GM12878 (cell line): Measurements from ENCODE around the gene DDX10. TPM values are rescaled to one million over a fixed set of nuclear protein-coding genes. Genes with fewer than 3 reads are reported as not detected.

Experiments used
- ATAC-seq: fragments of 200-7000 bp; cut with Tn5 transposase; 3 replicates; pipeline ENCODE4 v1.9.1; 2020; ENCODE audit warnings: mild to moderate bottlenecking, moderate library complexity
- BruUV-seq: library from RNA; stranded (reverse); fragments of 400-500 nt; replicated peaks from 2 replicates; lab custom pipeline; 2021; lab: Mats Ljungman, UMichigan
- CTCF ChIA-PET: fragments of 300-600 bp; sonication (Branson Sonifier 250); formaldehyde crosslinking; extraction: SDS; loops from one replicate; lab custom pipeline; 2021; ENCODE audit warnings: inconsistent platforms; lab: Yijun Ruan, JAX
- POLR2A ChIA-PET: fragments of 350-600 bp; formaldehyde crosslinking; extraction: SDS; loops from one replicate; lab custom pipeline; 2021; ENCODE audit warnings: inconsistent platforms; lab: Charles Lee
- RAD21 ChIA-PET: fragments of 300-600 bp; sonication (Branson Sonifier 250); formaldehyde crosslinking; loops from one replicate; lab custom pipeline; 2023; ENCODE audit warnings: antibody characterized with exemption; ENCODE audit not compliant: unreplicated experiment; lab: Charles Lee
- SMC1A ChIA-PET: fragments of 300-600 bp; sonication (Branson Sonifier 250); formaldehyde crosslinking; loops from one replicate; lab custom pipeline; 2023; ENCODE audit not compliant: unreplicated experiment, uncharacterized antibody; lab: Charles Lee
- DNase-seq: peaks from one replicate; pipeline ENCODE4 v3.0.0-alpha.2; 2011; ENCODE audit warnings: low read depth, low spot score
- FAIRE-seq: peaks from 3 replicates; lab custom pipeline; 2011; peaks lifted over from hg19 to GRCh38; lab: Jason Lieb, UNC
- H2AFZ ChIP-seq: 2 replicates; pipeline ENCODE4 v1.6.0; 2011; ENCODE audit warnings: low read depth, low read length, control low read depth; ENCODE audit not compliant: control insufficient read depth
- H3K27ac ChIP-seq: 2 replicates; pipeline ENCODE4 v1.5.1; 2011; ENCODE audit warnings: control low read depth; ENCODE audit not compliant: control insufficient read depth, insufficient read depth
- H3K27me3 ChIP-seq, 2 experiments: replicated peaks in 1 of 2; 2 replicates each; pipeline versions ENCODE4 v1.6.0 to v1.6.1; 2011; ENCODE audit warnings: low read length in 1 of 2; ENCODE audit not compliant: control insufficient read depth in 2 of 2, insufficient read depth in 2 of 2
- H3K36me3 ChIP-seq, 2 experiments: 2 replicates each; pipeline ENCODE4 v1.5.1; 2011; ENCODE audit warnings: low read length in 1 of 2; ENCODE audit not compliant: control insufficient read depth in 2 of 2, insufficient read depth in 2 of 2
- H3K4me1 ChIP-seq: 2 replicates; pipeline ENCODE4 v1.6.1; 2011; ENCODE audit warnings: mild to moderate bottlenecking, low read length, moderate library complexity, mixed read lengths; ENCODE audit not compliant: control insufficient read depth, insufficient read depth
- H3K4me2 ChIP-seq: 2 replicates; pipeline ENCODE4 v1.6.0; 2011; ENCODE audit warnings: control low read depth; ENCODE audit not compliant: control insufficient read depth, insufficient read depth
- H3K4me3 ChIP-seq: fragments of 200-600 bp; sonication (generic); 2 replicates; pipeline ENCODE4 v1.5.1; 2016
- H3K79me2 ChIP-seq: 2 replicates; pipeline ENCODE4 v1.6.0; 2011; ENCODE audit warnings: low read length; ENCODE audit not compliant: control insufficient read depth, insufficient read depth
- H3K9ac ChIP-seq: 2 replicates; pipeline ENCODE4 v1.8.0; 2011; ENCODE audit warnings: low read length, control low read depth, mixed read lengths; ENCODE audit not compliant: control insufficient read depth, insufficient read depth
- H3K9me3 ChIP-seq: replicated peaks from 3 replicates; pipeline ENCODE4 v1.5.1; 2011; ENCODE audit warnings: mild to moderate bottlenecking, low read length; ENCODE audit not compliant: control insufficient read depth, insufficient read depth
- H4K20me1 ChIP-seq: 2 replicates; pipeline ENCODE4 v1.6.0; 2011; ENCODE audit not compliant: control insufficient read depth, insufficient read depth
- ATF2 ChIP-seq: IDR thresholded peaks from 2 replicates; pipeline ENCODE4 v1.6.1; 2012; ENCODE audit warnings: low read length, inconsistent platforms
- CREB1 ChIP-seq: IDR thresholded peaks from 2 replicates; pipeline ENCODE4 v1.6.1; 2012; ENCODE audit warnings: low read depth, mild to moderate bottlenecking, inconsistent platforms
- DPF2 ChIP-seq: fragments of 450-650 bp; IDR thresholded peaks from 2 replicates; pipeline ENCODE4 v1.6.1; 2017; ENCODE audit warnings: mild to moderate bottlenecking
- FOXK2 ChIP-seq: fragments of 450-650 bp; IDR thresholded peaks from 2 replicates; pipeline ENCODE4 v1.6.1; 2017; ENCODE audit warnings: mild to moderate bottlenecking, moderate library complexity
- IKZF2 ChIP-seq, 2 experiments: fragments of 450-650 bp; IDR thresholded peaks; 2 replicates each; pipeline ENCODE4 v1.6.1; 2017; ENCODE audit warnings: mild to moderate bottlenecking in 2 of 2, moderate library complexity in 2 of 2
- IRF5 ChIP-seq: fragments of 450-650 bp; IDR thresholded peaks from 2 replicates; pipeline ENCODE4 v1.6.1; 2017; ENCODE audit warnings: borderline replicate concordance
- PAX5 ChIP-seq: IDR thresholded peaks from 2 replicates; pipeline ENCODE4 v1.6.1; 2011; ENCODE audit warnings: low read depth, low read length, borderline replicate concordance
- SIN3A ChIP-seq: IDR thresholded peaks from 2 replicates; pipeline ENCODE4 v1.6.1; 2012; ENCODE audit warnings: low read depth, low read length, improper control_type of control experiment
- SPI1 ChIP-seq: IDR thresholded peaks from 2 replicates; pipeline ENCODE4 v1.6.1; 2011; ENCODE audit warnings: low read depth, mild to moderate bottlenecking, low read length, moderate library complexity, borderline replicate concordance; ENCODE audit not compliant: insufficient read depth
- STAT3 ChIP-seq: IDR thresholded peaks from 2 replicates; pipeline ENCODE4 v1.6.1; 2011; ENCODE audit warnings: low read depth, low read length, improper control_type of control experiment
- SUZ12 ChIP-seq: fragments of 200-600 bp; sonication (generic); IDR thresholded peaks from one replicate; pipeline ENCODE4 v1.6.1; 2018; ENCODE audit warnings: antibody characterized with exemption, mild to moderate bottlenecking; ENCODE audit not compliant: unreplicated experiment
- ZBTB4 ChIP-seq: fragments of 450-650 bp; formaldehyde crosslinking; IDR thresholded peaks from 2 replicates; pipeline ENCODE4 v1.4.0; 2022; ENCODE audit warnings: mild to moderate bottlenecking, moderate library complexity
- ZNF622 ChIP-seq: fragments of 450-650 bp; IDR thresholded peaks from 2 replicates; pipeline ENCODE4 v1.6.1; 2017; ENCODE audit warnings: mild to moderate bottlenecking, inconsistent platforms
- WGBS: methylation state at CpG from one replicate; pipeline ENCODE4 v1.1.6; 2016; ENCODE audit warnings: low lambda C conversion rate; ENCODE audit not compliant: insufficient replicate concordance, insufficient coverage; ENCODE audit errors: missing lambda C conversion rate; 5-methylcytosine and 5-hydroxymethylcytosine counted together
- in situ Hi-C: fragments of 300-500 bp; cut with MboI; formaldehyde crosslinking; loops from 9 replicates; pipeline ENCODE4 v1.14.3; 2018; ENCODE audit warnings: mixed read lengths
- intact Hi-C: fragments of 100-400 bp; cut with micrococcal nuclease; formaldehyde crosslinking; loops from one replicate; pipeline ENCODE4 v1.14.2; 2022; ENCODE audit not compliant: unreplicated experiment
- polyA plus RNA-seq, 11 experiments: library from polyadenylated mRNA; depleted of rRNA in 4 of 11; unstranded in 6 of 11; stranded (reverse) in 5 of 11; fragments of >200 nt; fragmentation: Nextera tagmentation in 4 of 11; fragmentation: Illumina TruSeq in 1 of 11; extraction: Ambion mirVana in 4 of 11; extraction: Trizol in 1 of 11; gene quantifications; 1 replicate in 1 of 11; 2 replicates in 10 of 11; pipeline versions ENCODE4 v1.2.1 to v1.2.3, GENCODE V29; 2011 to 2016; ENCODE audit warnings: inconsistent platforms in 2 of 11, missing spikeins in 2 of 11, low read depth in 1 of 11
- total RNA-seq, 4 experiments: library from RNA; depleted of rRNA in 3 of 4; stranded (reverse); fragments of >200 nt in 3 of 4; fragmentation: Illumina TruSeq in 1 of 4; extraction: Trizol in 1 of 4; gene quantifications; 2 replicates each; pipeline versions ENCODE4 v1.2.1 to v1.2.3, GENCODE V29; 2013 to 2021

DDX10 gene
- total and polyA plus RNA-seq, 10 of the 15 experiments (the other 5 are each of a cell fraction or from before 2014, with no cell fraction given): 20.9 to 51.5 (median 31.9) TPM

GRCh38 chr11:108916290-108916689, 251.4 kb downstream of the DDX10 start:
- intact Hi-C loops (no loop called here), in situ Hi-C loops (no loop called here)
- H3K4me2 ChIP-seq: no peak overlapping the region
- no TSS peak for BruUV-seq
- no peaks in the 10 kb centered on the region for H3K4me1 ChIP-seq
- RAD21 ChIA-PET: interaction anchor here (0.6 to 1.0 kb wide), 5 partner anchors 8 to 1222 kb away, joined by 3 to 5 read pairs (median 4); no protein-coding TSS in a partner anchor
- H3K27me3 ChIP-seq: no peaks in the 10 kb centered on the region
- WGBS: 88% methylated on average over 1 of the region's 1 CpG
- H3K79me2 ChIP-seq: no peaks in the 10 kb centered on the region
- TF ChIP-seq SIN3A (no peak), SUZ12 (no peak), ZNF622 (no peak), FOXK2 (no peak), ATF2 (no peak), SPI1 (no peak), IRF5 (no peak), PAX5 (no peak), IKZF2 (IDR thresholded peaks at IDR 0.05) (no peak), ZBTB4 (CRISPR knock-in tag) (no peak), STAT3 (no peak), DPF2 (no peak), CREB1 (no peak)
- CTCF ChIA-PET: no interaction called here
- H3K36me3 ChIP-seq: no peaks in the 10 kb centered on the region
- FAIRE-seq (no peak), ATAC-seq (no peak), DNase-seq (no peak)
- H3K4me3 ChIP-seq: no peak overlapping the region
- H3K27ac ChIP-seq: no peak overlapping the region
- H4K20me1 ChIP-seq: no peaks in the 10 kb centered on the region
- POLR2A ChIA-PET: interaction anchor here (0.6 kb wide), 3 partner anchors 147 to 993 kb away, joined by 3 to 5 read pairs (median 3); no protein-coding TSS in a partner anchor
- SMC1A ChIA-PET: interaction anchor here (0.7 to 2.9 kb wide), 7 partner anchors 8 to 92 kb away, joined by 3 to 18 read pairs (median 3); no protein-coding TSS in a partner anchor
- no peaks in the 10 kb centered on the region for H3K9me3 ChIP-seq
- no peak overlapping the region for H3K9ac ChIP-seq
- no peak overlapping the region for H2AFZ ChIP-seq
